HPDE6-E6E7 (cell line): ENCODE measurements around the gene GPR101.

Source experiments
- DNase-seq: peaks from one replicate; pipeline ENCODE4 v3.0.0; 2011; ENCODE audit warnings: missing footprints; ENCODE audit errors: extremely low spot score

Gene GPR101, protein sequence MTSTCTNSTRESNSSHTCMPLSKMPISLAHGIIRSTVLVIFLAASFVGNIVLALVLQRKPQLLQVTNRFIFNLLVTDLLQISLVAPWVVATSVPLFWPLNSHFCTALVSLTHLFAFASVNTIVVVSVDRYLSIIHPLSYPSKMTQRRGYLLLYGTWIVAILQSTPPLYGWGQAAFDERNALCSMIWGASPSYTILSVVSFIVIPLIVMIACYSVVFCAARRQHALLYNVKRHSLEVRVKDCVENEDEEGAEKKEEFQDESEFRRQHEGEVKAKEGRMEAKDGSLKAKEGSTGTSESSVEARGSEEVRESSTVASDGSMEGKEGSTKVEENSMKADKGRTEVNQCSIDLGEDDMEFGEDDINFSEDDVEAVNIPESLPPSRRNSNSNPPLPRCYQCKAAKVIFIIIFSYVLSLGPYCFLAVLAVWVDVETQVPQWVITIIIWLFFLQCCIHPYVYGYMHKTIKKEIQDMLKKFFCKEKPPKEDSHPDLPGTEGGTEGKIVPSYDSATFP

DNA sequence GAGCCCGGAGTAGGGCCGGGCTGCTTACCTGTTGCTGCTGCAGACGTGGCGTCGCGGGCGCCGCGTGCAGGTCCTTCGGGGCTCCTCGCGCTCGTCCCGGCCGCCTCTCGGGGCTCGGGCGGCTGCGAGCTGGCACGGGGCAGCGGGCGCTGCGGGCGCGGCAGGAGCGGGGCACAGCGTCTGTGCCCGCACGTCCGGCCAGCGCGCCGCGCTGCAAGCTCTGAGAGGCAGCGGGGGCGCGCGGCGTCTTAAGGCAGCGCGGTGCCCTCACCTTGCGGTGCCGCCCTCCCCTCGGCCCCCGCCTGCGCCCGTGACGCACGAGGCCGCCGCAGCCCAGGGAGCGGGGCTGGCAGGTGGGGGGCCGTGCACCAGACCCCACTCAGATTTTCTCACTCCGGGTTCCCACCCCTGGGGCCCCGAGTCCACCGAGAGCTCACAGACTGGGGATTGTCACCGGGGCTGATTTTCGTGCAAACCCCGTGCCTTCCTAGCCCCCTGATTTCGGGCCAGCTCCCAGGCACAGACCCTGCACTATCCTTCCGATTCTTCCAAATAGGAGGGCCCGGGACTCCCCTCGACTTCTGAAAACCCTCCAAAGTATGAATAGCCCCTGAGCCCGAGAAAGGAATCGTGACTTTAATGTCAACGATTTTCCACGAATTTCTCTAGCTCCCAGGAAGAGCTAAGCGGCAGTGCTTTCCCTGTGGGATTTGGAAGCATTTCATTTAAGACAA is at the start of gene GPR101:
Gene GPR101, minus strand, starts transcription at position 222 of the 734 bp plus-strand sequence. CDS start 2,321 bp downstream, outside the sequence.
- no peak for DNase-seq

GRCh38 chrX:137081239-137081638 is 47.4 kb upstream of the GPR101 start:
- no peak for DNase-seq

DNA sequence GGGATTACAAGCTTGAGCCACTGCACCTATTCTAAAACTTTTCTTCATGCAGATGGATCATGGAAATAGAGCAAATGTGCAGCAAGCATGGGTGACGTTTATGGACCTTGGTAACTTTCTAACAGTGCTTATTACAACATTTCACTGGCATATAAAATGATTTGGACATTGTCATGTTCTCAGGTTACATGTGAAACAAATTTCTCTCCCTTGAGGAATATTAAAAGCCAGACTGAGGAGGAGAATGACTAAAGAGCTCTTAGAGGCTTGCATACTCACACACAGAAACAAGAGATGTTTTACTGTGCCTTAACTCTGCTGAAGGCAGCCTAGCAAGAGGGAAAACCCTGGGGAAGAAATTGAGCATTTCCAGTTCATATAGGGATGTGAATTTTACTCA is 38.6 kb upstream of the GPR101 start:
- DNase-seq, result no peak

DNA sequence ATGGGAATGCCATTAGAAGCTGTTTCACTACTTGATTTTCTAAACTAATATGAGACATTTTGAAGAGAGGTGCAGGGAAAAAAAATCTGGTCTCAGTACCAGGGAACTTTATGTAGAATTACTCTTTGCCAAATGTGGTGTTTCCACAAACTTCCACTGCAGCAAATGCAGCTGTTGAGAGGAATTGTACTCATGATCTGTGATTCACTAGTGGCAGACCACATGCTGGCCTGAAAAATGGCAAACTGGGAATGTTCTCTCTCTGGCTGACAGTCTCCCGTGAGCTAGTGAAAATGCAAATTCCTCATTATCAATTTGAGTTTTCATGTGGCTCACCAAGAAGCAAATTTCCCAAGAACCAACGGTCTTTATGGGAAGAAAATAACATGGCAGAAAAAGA is 37.8 kb upstream of the GPR101 start:
- DNase-seq, result no peak

DNA sequence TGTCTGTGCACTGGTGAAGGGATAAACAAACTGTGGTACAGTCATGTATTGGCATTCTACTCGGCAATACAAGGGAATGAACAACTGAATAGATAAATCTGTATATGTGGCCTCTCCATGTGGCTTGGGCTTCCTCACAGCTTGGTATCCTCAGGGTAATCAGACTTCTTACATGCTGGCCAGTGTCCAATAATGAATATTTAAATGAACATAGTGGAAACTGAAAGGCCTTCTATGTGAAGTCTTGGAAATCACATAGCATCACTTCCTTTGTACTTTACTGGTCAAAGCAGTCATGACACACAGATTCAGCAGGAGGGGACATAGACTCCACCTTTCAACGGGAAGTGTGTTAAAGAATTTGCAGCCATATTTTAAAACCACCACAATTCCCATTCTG is 33.4 kb upstream of the GPR101 start:
- DNase-seq, result no peak

- DNase-seq, result no peak
Observed at GRCh38 chrX:137062915-137063617, 29.3 kb upstream of the GPR101 start.

- no peak for DNase-seq
Observed at GRCh38 chrX:137058339-137059127, 24.7 kb upstream of the GPR101 start.

GRCh38 chrX:137052643-137053235 is 18.9 kb upstream of the GPR101 start:
- no peak for DNase-seq

GRCh38 chrX:137051978-137052642 is 18.3 kb upstream of the GPR101 start:
- no peak for DNase-seq

- no peak for DNase-seq
Observed at GRCh38 chrX:137044893-137045292, 11.1 kb upstream of the GPR101 start.

DNA sequence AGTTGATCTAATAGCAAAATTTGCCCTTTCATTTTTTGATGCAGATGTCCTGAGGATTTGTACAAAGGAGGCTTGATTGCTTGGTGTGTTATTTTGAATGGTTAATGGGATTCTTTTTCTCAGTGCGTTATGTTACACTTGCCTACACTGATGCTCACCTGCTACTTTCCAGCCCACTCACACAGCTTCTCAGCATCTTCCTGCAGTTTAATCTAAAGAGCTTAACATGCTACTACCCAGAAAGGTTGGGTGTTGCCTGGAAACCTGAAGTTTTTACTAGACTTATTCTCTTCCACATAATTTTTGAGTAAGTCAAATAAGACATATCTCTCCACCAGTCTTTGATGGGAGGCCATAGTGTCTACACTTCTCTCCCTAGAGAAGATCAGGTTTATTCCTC is 9.9 kb upstream of the GPR101 start:
- no peak for DNase-seq

DNA sequence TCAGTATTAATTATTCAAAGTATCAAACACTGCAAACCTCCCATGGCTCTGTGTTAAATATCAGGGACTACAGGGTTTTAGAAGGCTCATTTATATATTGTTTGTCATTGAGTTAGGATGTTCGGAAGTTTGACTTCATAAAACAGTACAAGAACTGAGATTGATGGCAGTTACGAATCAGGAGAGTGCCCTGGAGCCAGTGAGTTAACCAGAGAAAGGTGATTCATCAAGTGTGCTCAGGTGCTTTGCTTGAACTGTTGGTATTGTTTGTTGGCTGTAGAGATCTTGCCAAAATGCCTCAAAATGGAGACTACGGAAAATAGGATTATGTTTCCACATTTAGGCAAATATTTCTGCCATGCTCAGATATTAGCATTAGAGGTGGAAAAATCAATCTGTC is 7.5 kb upstream of the GPR101 start:
- DNase-seq, result no peak

DNA sequence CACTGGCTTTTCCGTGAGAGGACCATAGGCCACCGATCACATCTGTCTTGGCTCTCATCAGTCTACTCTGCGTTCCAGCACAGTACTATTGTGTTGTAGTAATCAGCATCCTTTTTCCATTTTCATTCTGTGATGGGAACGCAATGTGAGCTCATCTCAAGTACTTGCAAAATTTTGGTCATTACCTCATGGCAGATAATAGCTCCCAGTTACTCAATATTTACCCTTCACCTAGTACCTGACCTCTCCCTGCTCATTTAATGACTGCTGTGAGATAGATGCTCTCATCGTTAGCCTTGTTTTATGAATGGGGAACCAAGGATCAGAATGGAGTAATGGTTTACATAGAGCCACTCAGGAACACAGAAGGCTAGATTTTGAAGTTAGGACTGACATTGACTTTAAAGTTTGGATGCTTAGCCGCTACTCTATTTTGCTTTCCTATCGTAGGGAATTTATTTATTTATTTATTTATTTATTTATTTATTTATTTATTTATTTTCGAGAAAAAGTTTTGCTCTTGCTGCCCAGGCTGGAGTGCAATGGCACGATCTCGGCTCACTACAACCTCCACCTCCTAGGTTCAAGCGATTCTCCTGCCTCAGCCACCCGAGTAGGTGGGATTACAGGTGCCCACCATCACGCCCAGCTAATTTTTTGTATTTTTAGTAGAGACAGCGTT is 6.5 kb upstream of the GPR101 start:
- no peak for DNase-seq

GRCh38 chrX:137034508-137034872 is 695 bp upstream of the GPR101 start:
- no peak for DNase-seq

DNA sequence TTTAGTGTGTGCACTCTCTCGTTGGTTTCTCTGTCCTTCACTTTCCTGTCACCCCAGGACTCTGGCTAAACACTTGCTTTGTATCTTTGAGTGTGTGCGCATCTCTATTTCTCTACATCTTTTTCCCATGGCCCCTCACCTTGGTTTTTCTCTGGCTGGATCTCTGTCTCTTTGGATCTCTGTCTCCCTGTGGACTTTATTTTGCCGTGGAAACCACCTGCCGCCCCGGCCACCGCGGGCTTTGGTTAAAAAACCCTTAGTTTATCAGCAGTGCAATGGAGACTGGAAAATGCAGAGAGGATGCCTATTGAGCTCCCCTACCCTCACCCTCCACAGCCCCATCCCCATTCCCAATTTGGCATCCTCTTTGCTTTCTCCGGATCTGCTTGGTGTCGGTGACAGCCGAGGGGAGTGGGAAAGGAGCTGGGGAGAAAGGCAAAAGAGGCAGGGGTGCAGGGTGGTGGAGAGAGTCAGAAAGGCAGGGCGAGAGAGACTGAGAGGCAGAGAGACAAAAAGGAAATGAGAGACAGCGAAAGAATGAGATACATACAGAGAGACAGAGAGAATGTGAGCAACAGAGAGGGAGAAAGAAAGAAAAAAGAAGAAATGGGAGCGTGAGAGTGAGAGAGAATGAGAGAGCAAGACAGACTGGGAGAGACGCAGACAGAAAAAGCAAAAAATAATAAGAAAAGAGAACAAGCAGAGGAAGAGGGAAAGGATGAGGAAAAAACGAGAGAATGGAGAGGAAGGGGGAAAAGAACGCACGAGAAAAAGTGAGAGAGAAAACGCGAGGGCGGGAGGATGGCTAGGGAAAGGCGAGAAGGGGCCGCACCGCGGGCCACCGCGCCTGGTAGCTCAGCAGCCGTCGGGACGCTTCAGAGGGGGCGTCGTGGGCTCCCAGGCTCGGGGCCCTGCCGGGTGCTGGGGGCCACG is 688 bp downstream of the GPR101 start:
- DNase-seq, result no peak

- DNase-seq, result no peak
Observed at GRCh38 chrX:137032341-137032694, 1.5 kb downstream of the GPR101 start.

- DNase-seq, result no peak
Observed at GRCh38 chrX:137031517-137032340, 2.1 kb downstream of the GPR101 start.

DNA sequence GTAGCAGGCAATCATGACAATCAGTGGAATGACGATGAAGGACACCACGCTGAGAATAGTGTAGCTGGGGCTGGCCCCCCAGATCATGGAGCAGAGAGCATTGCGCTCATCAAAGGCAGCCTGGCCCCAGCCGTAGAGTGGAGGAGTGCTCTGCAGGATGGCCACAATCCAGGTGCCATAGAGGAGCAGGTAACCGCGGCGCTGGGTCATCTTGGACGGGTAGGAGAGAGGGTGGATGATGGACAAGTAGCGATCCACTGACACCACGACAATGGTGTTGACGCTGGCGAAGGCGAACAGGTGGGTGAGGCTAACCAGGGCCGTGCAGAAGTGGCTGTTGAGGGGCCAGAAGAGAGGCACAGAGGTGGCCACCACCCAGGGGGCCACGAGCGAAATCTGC is 2.8 kb downstream of the GPR101 start:
- DNase-seq, result no peak
